Nephron progenitor cell (in vitro differentiated cells): ENCODE measurements around the gene ZNF425.

Experiments
- DNase-seq: peaks from one replicate; pipeline ENCODE4 v3.0.0; 2021
- H3K27ac Mint-ChIP-seq: 2 replicates; pipeline ENCODE4 v1.8.0; 2021; ENCODE audit warnings: mild to moderate bottlenecking, moderate library complexity, mixed read lengths
- H3K27me3 Mint-ChIP-seq: 2 replicates; pipeline ENCODE4 v1.8.0; 2021; ENCODE audit warnings: mild to moderate bottlenecking, low read depth, mixed read lengths; ENCODE audit not compliant: poor library complexity
- H3K36me3 Mint-ChIP-seq: 2 replicates; pipeline ENCODE4 v1.8.0; 2021; ENCODE audit warnings: low read depth, mixed read lengths
- H3K4me1 Mint-ChIP-seq: 2 replicates; pipeline ENCODE4 v1.8.0; 2021; ENCODE audit warnings: mixed read lengths
- H3K4me3 Mint-ChIP-seq: 2 replicates; pipeline ENCODE4 v1.8.0; 2021; ENCODE audit warnings: mild to moderate bottlenecking, moderate library complexity, mixed read lengths
- H3K9me3 Mint-ChIP-seq: 2 replicates; pipeline ENCODE4 v1.8.0; 2021; ENCODE audit warnings: mild to moderate bottlenecking, moderate library complexity, mixed read lengths
- CTCF ChIP-seq: fragments of 200-600 bp; sonication (generic); IDR thresholded peaks from 2 replicates; pipeline ENCODE4 v1.5.0; 2021; ENCODE audit warnings: antibody characterized with exemption

Gene ZNF425

DNA sequence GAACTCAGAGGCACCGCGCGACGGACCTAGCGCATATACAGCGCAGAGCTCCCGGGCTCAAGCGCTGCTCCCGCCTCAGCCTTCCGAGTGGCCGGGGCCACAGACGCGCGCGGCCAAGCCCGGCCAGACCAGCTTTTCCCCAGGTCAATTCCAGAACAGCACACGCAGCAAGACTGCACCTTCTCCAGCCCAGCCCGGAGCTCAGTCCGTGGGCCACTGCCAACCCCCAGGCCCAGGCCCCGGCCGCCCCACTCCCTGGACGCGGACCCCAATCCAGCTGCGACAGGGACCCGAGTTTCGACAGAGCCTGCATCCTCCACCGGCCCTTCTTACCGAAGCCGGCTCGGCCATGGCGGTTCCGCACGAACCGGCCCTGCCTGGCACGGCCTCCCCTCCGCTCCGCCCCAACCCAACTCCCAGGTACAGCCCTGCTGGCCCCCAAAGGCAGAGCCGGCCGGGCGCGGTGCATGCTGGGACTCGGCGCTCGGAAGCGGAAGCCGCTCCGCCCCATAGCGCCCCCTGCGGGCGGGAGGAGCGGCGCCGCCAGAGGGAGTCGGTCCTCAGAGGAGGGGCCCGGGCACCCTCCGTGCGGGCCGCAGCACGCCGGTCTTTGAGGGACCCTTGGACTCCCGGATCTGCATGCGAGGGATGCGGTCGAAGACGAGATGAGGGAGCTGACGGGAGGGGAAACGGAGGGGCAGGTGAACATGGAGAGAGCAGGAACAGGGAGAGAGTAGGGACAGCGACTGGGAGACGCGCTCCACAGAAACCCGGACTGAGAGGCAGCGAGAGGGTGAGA is at the start of gene ZNF425:
Gene ZNF425, minus strand, starts transcription at position 462 of the 799 bp plus-strand sequence. Its CDS starts 111 bp downstream, at position 351.
- H3K9me3 Mint-ChIP-seq: peaks cover 43% of the 10 kb centered on the region
- DNase-seq: peak; percentile 95
- peaks cover 3% of the 10 kb centered on the region for H3K27me3 Mint-ChIP-seq
- H3K27ac Mint-ChIP-seq: peak within 1 kb of the TSS; percentile 98
- TF ChIP-seq CTCF: peak; percentile 91
- H3K4me3 Mint-ChIP-seq: peak within 1 kb of the TSS; percentile 94
- H3K36me3 Mint-ChIP-seq: peaks cover 49% of the 10 kb centered on the region
- peaks cover 32% of the 10 kb centered on the region for H3K4me1 Mint-ChIP-seq

DNA sequence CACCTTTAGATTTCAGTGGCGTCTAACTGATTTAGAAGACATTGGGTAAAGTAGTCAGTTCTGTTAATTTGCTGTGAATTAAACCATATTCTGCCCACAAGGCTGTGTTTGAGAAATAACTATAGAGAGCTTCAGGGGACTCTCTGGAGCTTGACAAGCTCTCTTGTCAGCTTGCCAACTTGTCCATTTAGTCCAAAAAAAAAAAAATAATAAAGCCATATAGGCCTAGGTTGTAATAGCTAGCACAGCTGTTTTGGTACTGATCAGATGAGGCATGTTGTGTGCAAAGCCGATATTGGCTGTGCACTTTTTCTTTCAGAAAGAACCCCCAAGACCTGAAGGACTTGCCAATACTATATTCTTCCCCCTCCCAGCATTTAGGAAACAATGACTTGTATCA is 49.0 kb upstream of the ZNF425 start:
- H3K4me3 Mint-ChIP-seq: no peak overlapping the region
- H3K4me1 Mint-ChIP-seq: no peaks in the 10 kb centered on the region
- peak overlapping the region; percentile 54 for H3K27ac Mint-ChIP-seq
- no peaks in the 10 kb centered on the region for H3K27me3 Mint-ChIP-seq
- no peak for DNase-seq
- TF ChIP-seq CTCF: no peak
- peaks cover 41% of the 10 kb centered on the region for H3K36me3 Mint-ChIP-seq
- no peaks in the 10 kb centered on the region for H3K9me3 Mint-ChIP-seq

- Mint-ChIP-seq H3K4me3 (no peak overlapping the region), H3K36me3 (peaks cover 31% of the 10 kb centered on the region), H3K27ac (no peak overlapping the region), H3K4me1 (no peaks in the 10 kb centered on the region), H3K27me3 (no peaks in the 10 kb centered on the region), H3K9me3 (no peaks in the 10 kb centered on the region)
- TF ChIP-seq CTCF: no peak
- DNase-seq: no peak
Observed at GRCh38 chr7:149172534-149172920, 46.4 kb upstream of the ZNF425 start.

DNA sequence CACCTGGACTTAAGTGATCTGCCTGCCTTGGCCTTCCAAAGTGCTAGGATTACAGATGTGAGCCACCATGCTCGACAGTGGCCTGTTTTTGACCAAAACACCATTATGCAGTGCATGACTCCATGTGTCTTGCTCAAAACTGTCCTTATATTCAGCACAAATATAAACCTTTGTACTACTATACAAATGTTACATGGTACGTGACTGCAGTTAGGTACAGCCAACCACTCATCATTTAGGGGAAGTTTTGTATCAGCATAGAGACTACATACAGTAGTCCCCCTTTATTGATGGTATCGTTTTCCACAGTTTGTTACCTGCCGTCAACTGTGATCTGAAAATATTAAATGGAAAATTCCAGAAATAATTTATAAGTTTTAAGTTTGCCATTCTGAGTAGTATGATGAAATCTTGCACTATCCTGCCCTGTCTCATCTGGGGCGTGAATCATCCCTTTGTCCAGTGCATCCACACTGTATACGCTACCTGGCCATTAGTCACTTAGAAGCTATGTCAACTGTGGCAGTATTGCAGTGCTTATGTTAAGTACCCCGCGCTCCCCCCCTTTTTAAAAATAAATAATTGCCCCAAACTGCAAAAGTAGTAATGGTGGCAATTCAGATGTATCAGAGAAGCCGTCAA is 45.9 kb upstream of the ZNF425 start:
- H3K4me1 Mint-ChIP-seq: no peaks in the 10 kb centered on the region
- no peak for TF ChIP-seq CTCF
- no peak for DNase-seq
- H3K4me3 Mint-ChIP-seq: no peak overlapping the region
- H3K9me3 Mint-ChIP-seq: no peaks in the 10 kb centered on the region
- H3K27ac Mint-ChIP-seq: no peak overlapping the region
- peaks cover 31% of the 10 kb centered on the region for H3K36me3 Mint-ChIP-seq
- H3K27me3 Mint-ChIP-seq: no peaks in the 10 kb centered on the region

- H3K4me3 Mint-ChIP-seq: no peak overlapping the region
- no peaks in the 10 kb centered on the region for H3K4me1 Mint-ChIP-seq
- H3K36me3 Mint-ChIP-seq: peaks cover 38% of the 10 kb centered on the region
- no peak for TF ChIP-seq CTCF
- no peak overlapping the region for H3K27ac Mint-ChIP-seq
- no peaks in the 10 kb centered on the region for H3K27me3 Mint-ChIP-seq
- H3K9me3 Mint-ChIP-seq: no peaks in the 10 kb centered on the region
- DNase-seq: no peak
Observed at GRCh38 chr7:149166630-149167352, 40.7 kb upstream of the ZNF425 start.
